Stimulated activated CD4-positive, alpha-beta T cell treated with anti-CD3 and anti-CD28 coated beads, Interleukin-4, amount 100 ng/mL, for 4 hours (primary cell): ENCODE data around the gene BOLA3.
"Not testable (repeated sequence)": the region's sequence is repeated elsewhere in the genome, so short reads cannot be mapped to it uniquely, and the experiment has no call there.

Source experiments
- DNase-seq, 2 experiments: peaks; one replicate each; pipeline ENCODE4 v3.0.0-alpha.2; 2020

The BOLA3 gene

DNA sequence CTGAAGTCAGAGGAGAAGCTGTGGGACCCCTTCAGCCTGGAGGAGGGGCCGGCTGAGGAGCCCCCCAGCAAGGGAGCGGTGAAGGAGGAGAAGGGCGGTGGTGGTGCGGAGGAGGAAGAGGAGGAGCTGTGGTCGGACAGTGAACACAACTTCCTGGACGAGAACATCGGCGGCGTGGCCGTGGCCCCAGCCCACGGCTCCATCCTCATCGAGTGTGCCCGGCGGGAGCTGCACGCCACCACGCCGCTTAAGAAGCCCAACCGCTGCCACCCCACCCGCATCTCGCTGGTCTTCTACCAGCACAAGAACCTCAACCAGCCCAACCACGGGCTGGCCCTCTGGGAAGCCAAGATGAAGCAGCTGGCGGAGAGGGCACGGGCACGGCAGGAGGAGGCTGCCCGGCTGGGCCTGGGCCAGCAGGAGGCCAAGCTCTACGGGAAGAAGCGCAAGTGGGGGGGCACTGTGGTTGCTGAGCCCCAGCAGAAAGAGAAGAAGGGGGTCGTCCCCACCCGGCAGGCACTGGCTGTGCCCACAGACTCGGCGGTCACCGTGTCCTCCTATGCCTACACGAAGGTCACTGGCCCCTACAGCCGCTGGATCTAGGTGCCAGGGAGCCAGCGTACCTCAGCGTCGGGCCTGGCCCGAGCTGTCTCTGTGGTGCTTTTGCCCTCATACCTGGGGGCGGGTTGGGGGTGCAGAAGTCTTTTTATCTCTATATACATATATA is 46.0 kb downstream of the BOLA3 start:
- no peak for DNase-seq

DNA sequence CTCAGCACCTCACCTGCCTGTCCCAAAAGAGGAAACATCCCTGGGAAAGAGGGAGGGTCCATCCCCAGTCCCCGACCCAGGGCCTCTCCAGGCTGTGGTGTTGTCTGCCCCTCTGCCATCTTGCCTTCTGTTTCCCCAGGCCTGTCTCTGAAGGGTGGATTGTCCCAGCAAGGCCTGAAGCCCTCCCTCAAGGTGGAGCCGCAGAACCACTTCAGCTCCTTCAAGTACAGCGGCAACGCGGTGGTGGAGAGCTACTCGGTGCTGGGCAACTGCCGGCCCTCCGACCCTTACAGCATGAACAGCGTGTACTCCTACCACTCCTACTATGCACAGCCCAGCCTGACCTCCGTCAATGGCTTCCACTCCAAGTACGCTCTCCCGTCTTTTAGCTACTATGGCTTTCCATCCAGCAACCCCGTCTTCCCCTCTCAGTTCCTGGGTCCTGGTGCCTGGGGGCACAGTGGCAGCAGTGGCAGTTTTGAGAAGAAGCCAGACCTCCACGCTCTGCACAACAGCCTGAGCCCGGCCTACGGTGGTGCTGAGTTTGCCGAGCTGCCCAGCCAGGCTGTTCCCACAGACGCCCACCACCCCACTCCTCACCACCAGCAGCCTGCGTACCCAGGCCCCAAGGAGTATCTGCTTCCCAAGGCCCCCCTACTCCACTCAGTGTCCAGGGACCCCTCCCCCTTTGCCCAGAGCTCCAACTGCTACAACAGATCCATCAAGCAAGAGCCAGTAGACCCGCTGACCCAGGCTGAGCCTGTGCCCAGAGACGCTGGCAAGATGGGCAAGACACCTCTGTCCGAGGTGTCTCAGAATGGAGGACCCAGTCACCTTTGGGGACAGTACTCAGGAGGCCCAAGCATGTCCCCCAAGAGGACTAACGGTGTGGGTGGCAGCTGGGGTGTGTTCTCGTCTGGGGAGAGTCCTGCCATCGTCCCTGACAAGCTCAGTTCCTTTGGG is 47.2 kb downstream of the BOLA3 start:
- DNase-seq, result no peak

DNA sequence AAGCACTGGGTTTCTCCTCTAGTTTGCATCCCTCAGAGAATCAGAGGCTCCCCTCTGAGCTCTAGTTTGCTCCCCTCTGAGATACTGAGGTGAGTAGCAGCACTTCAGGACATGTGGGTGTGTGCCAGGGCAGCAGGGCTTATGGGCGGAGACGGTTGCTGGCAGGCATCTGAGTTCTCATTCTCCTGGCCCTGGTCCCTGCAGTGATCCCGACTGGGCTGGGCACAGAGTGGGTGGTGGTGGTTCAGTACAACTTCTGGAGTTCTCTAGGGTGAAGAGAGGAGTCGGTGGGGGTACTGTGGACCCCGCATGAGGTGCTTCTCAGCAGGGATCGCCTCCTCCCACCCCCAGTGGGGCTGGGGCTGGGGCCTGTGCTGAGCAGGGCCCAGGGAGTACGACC is 47.9 kb downstream of the BOLA3 start:
- no peak for DNase-seq

DNA sequence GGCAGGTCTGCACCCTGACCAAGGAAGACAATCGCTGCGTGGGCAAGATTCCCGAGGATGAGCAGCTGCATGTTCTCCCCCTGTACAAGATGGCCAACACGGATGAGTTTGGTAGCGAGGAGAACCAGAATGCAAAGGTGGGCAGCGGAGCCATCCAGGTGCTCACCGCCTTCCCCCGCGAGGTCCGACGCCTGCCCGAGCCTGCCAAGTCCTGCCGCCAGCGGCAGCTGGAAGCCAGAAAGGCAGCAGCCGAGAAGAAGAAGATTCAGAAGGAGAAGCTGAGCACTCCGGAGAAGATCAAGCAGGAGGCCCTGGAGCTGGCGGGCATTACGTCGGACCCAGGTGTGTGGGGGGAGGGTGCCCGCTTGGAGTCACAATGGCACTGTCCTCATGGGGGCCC is 48.4 kb downstream of the BOLA3 start:
- DNase-seq, result no peak

DNA sequence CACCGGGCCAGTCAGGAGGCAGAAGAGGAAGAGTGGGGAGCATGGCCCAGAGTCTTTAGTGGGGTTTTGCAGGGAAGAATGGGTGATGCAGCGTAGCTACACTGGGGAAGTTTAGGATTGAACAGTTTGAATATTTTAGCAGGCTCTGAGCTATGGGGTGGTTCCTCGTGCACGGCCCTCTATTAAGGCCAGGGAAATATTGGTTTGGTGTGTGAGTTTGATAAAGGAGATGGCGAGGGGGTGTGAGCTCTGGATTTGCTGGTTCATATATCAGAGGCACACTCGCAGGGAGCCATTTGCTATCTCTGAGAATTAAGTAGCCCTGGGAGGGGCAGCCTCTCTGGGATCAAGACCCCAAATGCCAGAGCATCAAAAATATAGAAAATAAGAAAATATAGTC is 50.1 kb downstream of the BOLA3 start:
- DNase-seq, result no peak

DNA sequence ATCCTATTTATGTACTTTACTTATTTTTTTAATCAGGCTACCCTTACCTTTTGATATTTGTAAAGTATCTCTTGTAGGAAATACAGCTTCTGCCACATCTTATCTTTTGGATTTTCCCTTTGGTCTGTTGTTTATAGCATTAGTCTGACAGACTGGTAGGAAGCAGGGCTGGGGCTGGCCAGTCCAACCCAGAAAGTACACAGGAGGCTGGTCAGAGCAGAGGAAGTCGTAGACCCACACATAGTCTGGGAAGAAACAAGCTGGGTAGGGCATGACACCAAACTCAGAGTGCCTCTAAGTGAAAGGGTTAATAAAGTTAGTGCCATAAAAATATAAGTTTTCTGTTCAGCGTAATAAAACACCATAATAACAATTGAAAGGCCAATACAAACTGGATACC is 51.7 kb downstream of the BOLA3 start:
- DNase-seq, result no peak

DNA sequence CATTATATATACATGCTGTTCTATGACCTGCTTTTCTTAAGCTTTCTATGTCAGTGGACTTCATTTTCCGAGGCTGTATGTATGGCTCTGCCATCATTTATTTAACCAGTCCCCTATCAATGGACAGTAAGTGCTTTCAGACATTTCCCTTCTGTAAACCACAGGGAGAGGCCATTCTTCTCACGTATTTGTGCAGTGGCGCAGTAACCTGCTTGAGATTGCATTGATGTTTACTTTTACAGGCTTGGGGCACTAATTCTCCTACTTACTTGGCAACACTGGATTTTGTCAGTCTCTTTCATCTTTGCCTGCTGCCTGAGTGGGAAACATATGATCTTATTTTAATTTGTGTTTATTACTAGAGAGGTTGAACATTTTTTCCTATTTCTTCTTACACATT is 52.1 kb downstream of the BOLA3 start:
- no peak for DNase-seq

DNA sequence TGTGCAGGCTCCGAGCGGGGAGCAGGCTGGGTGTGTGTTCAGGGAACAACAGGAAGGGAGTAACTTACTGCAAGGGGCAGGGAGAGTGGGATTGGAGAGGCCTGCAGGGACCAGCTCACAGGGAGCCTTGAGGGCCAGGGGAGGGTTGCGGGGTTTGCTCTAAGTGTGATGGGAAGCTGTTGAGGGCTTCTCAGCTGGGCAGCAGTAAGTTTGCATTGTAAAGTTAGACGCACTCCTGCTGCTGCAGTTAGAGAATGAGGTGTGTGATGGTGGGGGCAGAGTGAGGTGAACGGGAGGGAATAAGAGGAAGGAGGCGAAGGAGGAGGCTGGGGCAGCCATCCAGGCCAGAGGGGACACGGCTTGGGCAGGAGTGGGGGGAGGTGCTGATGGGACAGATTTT is 53.4 kb downstream of the BOLA3 start:
- no peak for DNase-seq

DNA sequence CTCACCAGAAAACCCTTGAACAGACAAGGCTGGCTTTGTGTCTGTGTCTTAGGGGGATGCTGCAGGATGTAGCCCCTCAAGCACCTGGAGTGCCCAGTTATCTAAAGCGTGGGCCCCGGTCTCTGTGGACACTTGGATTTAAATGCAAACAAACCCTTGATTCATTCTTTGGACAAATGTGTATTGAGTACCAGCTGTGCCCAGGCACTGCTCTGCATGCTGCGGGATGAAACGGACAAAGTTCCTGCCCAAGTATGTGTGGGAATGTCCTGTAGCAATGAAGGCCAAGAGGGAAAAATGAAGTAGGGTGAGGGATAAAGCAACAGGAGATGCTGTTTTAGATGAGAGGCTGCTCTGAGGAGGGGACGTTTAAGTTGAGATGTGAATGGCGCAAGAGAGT is 53.9 kb downstream of the BOLA3 start:
- DNase-seq, result no peak

DNA sequence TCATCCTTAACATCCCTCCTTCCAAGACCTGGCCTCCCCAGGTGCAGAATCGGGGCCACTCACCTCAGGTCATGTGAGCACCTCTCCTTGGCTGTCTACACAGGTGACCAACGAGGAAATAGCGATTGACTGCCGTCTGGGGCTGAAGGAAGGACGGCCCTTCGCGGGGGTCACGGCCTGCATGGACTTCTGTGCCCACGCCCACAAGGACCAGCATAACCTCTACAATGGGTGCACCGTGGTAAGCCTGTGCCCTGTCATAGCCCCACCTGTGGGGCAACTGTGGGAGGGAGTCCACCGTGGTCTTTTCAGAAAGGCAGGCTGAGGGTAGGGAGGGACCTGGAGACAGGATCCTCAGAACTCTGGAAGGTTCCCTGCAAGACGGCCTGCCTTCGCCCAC is 54.3 kb downstream of the BOLA3 start:
- no peak for DNase-seq

DNA sequence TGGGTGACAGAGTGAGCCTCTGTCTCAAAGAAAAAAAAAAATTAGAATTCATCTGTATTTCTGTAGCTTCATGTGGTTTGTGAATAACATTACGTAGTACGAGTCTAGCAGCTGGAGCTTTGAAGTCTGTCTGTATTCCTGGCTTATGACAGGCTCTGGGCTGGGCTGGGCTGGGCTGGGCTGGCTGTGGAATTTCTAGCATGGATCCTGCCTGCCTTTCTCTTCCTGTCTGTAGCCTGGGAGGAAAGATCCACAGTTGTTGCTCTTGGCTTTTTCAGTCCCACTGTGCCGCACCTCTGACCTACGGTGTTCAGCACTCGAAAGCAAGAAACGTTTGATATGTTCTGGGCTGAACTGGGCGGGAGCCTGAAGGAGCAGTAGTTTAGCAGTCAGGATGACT is 55.4 kb downstream of the BOLA3 start:
- no peak for DNase-seq

DNA sequence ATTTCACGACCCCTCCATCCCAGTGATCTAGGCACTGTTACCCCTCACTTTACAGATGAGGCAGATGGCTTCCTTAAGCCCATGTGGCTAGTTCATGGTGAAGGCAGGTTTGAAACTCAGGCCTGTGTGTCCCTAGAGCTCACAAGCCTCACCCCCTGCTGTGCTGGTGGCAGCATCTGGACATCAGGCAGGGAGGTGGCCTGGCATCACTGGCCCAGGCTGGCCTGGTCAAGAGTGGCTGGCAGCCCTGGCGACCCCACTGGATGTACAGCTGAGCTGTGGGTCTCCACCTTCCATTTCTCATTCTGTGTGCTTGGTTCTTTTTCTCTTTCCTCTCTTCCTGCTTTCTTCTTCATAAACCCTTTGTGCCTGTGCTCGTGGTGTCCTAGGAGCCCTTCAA is 56.3 kb downstream of the BOLA3 start:
- no peak for DNase-seq

DNA sequence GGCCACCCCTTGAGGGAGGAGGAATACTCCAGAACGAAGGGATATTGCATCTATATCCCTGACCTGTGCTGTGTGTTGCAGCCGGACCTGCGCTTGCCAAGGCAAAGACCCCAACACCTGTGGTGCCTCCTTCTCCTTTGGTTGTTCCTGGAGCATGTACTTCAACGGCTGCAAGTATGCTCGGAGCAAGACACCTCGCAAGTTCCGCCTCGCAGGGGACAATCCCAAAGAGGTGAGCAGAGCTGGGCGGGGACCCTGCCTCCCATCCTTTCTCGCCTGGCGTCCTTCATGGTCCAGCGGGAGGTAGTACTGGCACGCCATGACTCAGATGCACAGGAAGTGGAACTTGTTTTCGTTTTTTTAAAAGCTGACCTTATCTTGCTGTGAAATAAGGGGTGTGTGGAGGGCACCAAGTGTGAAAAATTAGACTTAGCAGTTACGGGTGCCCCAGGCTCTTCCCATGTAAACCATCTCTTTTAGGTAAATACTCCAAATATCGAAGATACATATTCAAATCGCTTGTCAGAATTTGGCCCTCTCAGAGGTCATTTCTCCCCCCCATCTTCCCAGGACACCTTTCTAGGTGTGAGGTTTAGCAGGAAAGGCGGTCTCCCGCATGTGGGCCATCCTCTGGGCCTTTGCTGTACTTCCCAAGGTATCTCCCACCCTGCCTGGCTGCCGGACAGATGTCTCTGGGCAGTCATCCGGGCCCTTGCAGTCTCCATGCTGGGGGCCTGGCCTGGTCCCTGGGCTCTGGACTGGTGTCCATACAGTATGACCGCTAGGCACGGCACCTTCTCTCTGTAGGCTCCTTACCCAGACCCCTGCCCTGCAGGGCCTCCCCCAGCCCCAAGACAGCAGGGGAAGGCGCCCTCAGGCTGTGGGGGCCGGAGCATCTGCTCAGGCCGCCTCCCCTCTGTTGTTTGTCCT is 57.6 kb downstream of the BOLA3 start:
- DNase-seq, result no peak

DNA sequence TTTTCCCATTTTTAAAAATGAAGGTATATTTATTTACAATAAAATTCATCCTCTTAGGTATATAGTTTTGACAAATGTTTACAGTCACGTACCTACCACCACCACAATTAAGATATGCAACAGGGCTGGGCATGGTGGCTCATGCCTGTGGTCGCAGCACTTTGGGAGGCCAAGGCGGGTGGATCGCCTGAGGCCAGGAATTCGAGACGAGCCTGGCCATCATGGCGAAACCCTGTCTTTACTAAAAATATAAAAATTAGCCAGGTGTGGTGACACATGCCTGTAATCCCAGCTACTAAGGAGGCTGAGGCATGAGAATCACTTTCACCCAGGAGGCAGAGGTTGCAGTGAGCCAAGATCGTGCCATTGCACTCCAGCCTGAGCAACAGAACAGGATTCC is 59.0 kb downstream of the BOLA3 start:
- not testable (repeated sequence) for DNase-seq

DNA sequence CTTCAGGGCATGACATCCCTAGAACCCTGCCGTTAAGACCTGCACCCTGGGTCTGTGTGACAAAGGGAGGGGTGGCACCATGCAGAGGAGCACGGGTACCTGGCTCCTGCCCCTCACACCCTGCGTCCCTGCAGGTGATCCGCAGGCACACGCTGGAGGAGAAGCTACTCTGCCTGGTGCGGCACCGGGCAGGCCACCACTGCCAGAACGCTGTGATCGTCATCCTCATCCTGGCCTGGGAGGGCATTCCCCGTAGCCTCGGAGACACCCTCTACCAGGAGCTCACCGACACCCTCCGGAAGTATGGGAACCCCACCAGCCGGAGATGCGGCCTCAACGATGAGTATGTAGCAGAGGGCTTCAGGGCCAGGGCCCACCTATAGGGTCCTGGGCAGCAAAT is 60.0 kb downstream of the BOLA3 start:
- no peak for DNase-seq

DNA sequence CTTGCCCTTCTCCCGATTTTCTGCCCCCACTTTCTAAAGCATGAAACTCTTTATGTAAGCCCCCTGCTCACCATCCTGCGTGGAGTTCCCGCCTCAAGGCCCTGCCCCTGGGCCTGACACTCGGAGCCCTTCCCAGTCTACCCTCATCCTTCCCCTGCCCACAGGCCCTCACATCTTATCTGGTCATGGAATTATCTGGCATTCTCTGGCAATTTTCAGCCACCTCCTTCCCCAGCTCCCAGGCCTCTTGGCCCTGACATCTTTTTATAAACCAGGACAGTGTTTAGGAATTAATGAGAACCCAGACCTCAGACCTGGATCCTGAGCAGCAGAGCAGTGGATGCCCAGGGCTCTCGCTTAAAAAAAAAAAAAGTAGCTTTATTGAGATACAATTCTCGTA is 61.7 kb downstream of the BOLA3 start:
- no peak for DNase-seq
